Effector memory CD8-positive, alpha-beta T cell (primary cell): Measurements from ENCODE around the gene MAD1L1.

Experiments used
- ATAC-seq: fragments of 150-1000 bp; cut with Tn5 transposase; replicated peaks from 2 replicates; pipeline ENCODE4 v1.10.0; 2021; ENCODE audit warnings: mild to moderate bottlenecking, moderate library complexity
- DNase-seq, 3 experiments: peaks; one replicate each; pipeline ENCODE4 v3.0.0; 2021
- H3K27ac Mint-ChIP-seq, 2 donors: one replicate each; pipeline ENCODE4 v1.8.0; 2022; ENCODE audit warnings: mild to moderate bottlenecking in 2 of 2, mixed read lengths in 2 of 2, moderate library complexity in 2 of 2
- H3K27me3 Mint-ChIP-seq, 2 donors: one replicate each; pipeline ENCODE4 v1.8.0; 2022; ENCODE audit warnings: mixed read lengths in 2 of 2
- H3K36me3 Mint-ChIP-seq: one replicate; pipeline ENCODE4 v1.8.0; 2022; ENCODE audit warnings: mild to moderate bottlenecking, moderate library complexity, mixed read lengths; ENCODE audit not compliant: insufficient read depth
- H3K4me1 Mint-ChIP-seq, 2 donors: one replicate each; pipeline ENCODE4 v1.8.0; 2022; ENCODE audit warnings: low read depth in 2 of 2, mixed read lengths in 2 of 2
- H3K4me3 Mint-ChIP-seq, 2 donors: one replicate each; pipeline ENCODE4 v1.8.0; 2022; ENCODE audit warnings: mild to moderate bottlenecking in 2 of 2, mixed read lengths in 2 of 2, moderate library complexity in 2 of 2
- H3K9me3 Mint-ChIP-seq, 2 donors: one replicate each; pipeline ENCODE4 v1.8.0; 2022; ENCODE audit warnings: mixed read lengths in 2 of 2

MAD1L1 gene

DNA sequence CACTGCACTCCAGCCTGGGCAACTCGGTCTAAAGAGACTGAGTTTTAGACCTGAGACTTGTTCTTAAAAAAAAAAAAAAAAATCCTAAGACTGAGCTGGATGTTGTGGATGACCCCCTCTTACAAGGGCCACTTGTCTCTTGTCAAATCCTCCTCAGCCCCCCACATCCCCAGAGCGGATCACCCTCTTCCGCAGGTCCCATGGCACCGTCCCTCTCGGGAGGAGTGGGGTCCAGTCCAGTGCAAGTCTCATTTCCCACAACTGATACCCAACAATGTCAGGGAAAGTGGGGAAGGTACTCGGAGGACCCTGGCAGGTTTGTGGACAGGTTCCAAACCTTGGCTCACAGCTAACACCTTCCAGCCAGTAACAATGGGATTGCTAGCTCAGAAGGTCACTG, 462.4 kb downstream of the MAD1L1 start:
- Mint-ChIP-seq H3K4me3 (no peak overlapping the region), H3K36me3 (peaks cover 2% of the 10 kb centered on the region), H3K9me3 (no peaks in the 10 kb centered on the region), H3K27ac (no peak overlapping the region), H3K27me3 (peaks cover 0 to 27% of the 10 kb centered on the region in 2 donors), H3K4me1 (no peaks in the 10 kb centered on the region)
- DNase-seq (no peak), ATAC-seq (no peak)

DNA sequence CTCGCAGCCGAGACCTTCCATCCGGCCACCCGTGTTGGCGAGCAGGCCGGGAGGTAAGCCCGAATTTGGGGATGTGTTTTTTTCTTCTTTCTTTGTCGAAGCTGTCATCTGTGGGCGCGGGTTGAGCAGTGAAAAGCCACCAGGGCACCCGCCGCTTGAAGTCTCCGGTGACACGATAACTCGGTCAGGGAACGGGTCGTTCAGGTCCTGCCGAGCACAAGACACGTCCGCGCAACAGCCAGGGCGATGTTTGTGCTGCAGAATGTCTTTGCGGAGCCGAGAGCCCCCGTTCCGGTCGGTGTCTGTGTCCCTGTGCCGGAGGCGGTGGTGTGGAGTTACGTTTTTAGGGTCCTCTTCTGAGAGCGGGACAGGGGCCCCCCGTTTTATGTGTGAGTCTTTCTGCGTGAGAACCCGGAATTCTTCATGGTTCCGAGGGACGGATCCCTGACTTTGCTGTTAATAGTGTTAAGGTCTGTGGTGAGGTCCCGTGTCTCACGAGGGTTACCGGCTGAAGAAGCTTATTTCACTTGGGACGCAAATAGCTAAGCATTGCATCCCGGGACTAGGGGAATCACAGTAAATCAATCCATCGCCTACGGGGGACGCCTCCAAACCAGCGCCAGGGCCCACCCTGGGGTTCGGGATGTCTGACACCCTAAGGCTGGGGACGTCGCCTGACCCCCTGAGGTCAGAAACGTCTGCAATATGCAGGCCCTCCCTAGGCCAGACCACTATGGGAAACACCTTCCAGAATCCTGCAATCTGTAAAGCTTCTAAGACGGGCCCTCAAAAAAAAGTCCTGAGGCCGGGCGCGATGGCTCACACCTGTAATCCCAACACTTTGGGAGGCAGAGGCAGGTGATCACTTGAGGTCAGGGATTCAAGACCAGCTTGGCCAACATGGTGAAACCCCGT, 463.2 kb downstream of the MAD1L1 start:
- H3K4me3 Mint-ChIP-seq, result no peak overlapping the region
- no peaks in the 10 kb centered on the region for H3K4me1 Mint-ChIP-seq
- DNase-seq (no peak), ATAC-seq (no peak)
- peaks cover 2% of the 10 kb centered on the region for H3K36me3 Mint-ChIP-seq
- H3K9me3 Mint-ChIP-seq, result no peaks in the 10 kb centered on the region
- H3K27me3 Mint-ChIP-seq, result peaks cover 0 to 25% of the 10 kb centered on the region in 2 donors
- H3K27ac Mint-ChIP-seq, result no peak overlapping the region

DNA sequence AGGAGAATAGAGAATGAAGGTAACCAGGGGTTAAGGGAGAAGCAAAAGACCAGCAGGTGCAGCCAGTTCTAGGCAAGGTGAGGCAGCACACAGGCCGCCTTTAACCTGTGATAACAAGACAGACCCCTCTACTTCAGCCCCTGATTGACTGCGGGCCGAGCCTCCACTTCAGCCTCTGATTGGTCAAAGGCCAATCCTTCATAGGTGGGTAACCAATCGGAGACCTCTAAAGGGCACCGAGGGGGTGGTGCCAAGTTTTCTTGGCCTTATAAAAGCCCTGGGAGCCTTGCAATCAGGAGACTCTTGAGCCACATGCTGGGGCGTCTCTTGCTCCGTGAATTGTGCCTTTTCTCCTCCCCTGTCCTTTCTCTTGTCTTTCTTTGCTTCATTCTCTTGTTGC, 463.9 kb downstream of the MAD1L1 start:
- Mint-ChIP-seq H3K4me3 (no peak overlapping the region), H3K27ac (no peak overlapping the region), H3K36me3 (peaks cover 2% of the 10 kb centered on the region), H3K4me1 (no peaks in the 10 kb centered on the region), H3K27me3 (peaks cover 0 to 25% of the 10 kb centered on the region in 2 donors), H3K9me3 (no peaks in the 10 kb centered on the region)
- no peak for ATAC-seq
- no peak for DNase-seq

DNA sequence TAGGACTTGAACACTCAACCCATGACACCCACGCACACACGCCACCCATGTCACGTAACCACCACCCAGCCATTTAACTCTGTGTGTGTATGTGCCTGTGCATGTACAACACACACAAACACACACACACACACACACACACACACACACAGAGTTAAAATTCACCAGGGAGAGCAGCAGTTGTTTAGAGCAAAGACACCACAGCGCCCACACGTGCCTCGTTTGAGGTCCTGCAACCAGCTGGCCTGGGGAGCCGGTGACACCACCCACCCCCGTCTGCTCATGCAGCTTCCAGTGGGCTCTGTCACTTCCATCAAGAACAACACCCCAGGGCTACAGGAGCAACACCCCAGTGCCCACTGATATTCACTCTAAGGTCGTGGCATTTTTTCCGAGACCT, 465.2 kb downstream of the MAD1L1 start:
- H3K9me3 Mint-ChIP-seq, result no peaks in the 10 kb centered on the region
- H3K27ac Mint-ChIP-seq, result no peak overlapping the region
- H3K27me3 Mint-ChIP-seq, result peaks cover 0 to 15% of the 10 kb centered on the region in 2 donors
- ATAC-seq, result no peak
- DNase-seq, result no peak
- H3K4me1 Mint-ChIP-seq, result no peaks in the 10 kb centered on the region
- H3K4me3 Mint-ChIP-seq, result no peak overlapping the region
- H3K36me3 Mint-ChIP-seq, result peaks cover 1% of the 10 kb centered on the region
